GM10847 (cell line): ENCODE data around the gene SLC2A4.

Experiments
- POLR2A ChIP-seq: IDR thresholded peaks from 2 replicates; pipeline ENCODE4 v1.6.1; 2011; ENCODE audit not compliant: insufficient read length; ENCODE audit errors: extremely low read depth

Gene SLC2A4

DNA sequence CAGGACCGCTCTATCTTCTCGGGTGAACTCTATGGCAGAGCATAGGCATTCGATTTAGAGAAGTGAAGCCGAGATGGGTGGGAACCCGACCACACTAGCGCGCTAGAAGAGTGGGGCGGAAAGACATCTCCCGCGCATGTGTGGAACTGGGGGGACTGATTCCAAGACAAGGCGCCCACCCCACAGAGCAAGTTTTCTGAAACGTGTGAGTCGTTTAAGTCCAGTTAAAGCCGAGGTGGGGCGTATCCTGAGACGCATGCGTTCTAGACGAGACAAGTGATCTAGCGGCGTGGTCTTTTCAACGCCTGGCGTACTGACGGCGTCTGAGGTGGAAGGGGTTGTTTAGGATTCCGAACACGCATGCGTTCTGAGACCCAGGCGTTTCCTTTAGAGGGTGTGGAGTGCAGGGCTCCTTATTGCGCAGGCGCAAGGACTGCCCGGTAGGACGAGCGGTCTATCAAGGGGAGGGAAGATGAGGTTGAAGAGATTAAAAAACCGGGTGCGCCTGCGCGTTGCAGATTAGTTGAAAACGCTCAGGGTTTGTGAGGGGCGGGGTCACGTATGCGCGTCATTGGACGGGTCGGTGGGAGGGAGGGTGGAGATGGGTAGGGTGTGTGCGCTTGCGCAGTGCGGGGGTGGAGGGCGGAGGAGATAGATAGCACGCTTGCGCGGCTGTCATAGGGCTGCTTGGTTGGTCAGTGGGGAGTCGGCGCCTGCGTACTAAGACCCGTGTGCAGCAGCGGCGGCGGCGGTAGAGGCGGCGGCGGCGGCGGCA, 25.6 kb downstream of the SLC2A4 start, which contains the start of gene EIF5A:
Gene EIF5A, plus strand, starts transcription at position 718 of the 775 bp plus-strand sequence. CDS start 2,008 bp downstream, outside the sequence.
- TF ChIP-seq POLR2A, result peak; percentile 58

DNA sequence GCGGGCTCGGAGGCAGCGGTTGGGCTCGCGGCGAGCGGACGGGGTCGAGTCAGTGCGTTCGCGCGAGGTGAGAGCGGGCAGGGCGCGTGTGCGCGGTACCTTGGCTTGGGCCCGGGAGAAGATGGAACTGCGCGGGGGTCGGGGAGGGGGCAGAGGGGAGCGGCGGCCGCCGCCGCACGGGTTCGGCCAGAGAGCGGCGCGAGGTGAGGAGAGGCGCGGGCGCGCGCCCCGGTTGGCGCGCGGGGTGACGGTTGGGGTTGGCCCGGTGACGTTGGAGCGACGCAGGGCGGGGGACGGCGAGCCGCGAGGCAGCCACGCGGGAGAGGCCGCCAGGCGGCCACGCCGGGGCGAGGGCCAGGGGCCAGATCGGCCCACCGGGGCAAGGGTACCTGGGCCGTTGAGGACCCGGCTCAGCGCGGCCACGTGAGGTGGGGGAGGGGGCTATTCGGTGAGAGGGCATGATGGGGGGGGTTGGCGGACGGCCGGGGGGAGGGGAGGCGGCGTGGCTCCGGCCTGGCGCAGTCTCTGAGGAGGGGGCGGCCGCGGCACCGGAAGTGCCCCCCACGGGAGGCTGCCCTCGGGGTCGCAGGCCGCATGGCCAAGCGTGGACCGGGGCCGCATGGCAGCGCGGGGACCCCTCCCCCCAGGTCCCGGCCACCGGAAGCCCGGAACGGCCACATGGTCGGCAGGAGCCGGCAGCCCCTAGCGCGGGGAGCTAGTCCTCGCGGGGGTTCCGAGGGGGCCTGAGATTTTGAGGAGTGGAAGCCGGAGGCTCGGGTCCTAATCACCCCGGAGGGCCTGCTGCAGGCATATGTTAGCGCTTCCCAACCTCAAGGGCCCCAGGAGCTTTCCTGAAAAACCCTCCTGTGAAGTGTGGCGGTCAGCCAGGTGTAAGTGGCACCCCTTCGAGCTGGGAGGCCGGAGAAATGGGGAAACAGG, 26.4 kb downstream of the SLC2A4 start:
- no peak for TF ChIP-seq POLR2A

DNA sequence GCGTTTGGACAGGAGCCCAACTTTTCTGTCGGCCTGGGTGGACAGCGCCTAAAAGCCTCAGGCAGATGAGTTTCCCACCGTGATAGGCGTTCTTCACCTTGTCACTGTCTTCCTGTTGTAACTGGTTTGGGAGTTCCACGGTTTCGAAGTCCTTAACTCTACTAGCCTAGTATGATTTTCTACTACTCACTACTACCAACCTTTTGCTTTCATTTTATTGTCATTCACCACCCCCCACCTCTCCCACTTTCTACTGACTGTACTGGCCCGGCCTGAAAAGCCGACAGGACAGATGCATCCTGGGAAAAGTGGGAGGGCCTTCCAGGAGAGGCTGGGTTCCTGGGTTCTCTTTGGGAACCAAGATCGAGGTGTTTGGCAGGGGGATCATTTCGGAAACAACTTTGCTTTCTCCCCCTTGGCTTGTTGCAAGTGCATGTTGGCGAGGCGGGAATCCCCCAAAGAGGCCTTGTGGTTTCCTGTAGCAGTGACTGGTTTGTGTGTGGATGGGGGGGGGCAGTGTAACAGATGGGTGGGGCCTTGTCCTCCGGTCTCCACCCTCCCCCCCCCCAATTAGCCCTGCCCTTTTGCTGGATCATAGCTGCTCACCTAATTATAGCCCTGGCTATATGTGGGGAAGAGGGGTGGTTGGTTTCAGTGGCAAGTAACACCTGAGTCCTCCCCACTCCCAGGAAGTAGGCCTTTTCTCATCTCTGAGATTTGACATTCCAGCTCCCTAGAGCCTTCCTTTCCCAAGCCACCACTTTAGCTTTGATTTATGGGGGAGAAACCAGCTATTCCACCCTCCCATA, 27.3 kb downstream of the SLC2A4 start:
- peak; percentile 0 for TF ChIP-seq POLR2A

DNA sequence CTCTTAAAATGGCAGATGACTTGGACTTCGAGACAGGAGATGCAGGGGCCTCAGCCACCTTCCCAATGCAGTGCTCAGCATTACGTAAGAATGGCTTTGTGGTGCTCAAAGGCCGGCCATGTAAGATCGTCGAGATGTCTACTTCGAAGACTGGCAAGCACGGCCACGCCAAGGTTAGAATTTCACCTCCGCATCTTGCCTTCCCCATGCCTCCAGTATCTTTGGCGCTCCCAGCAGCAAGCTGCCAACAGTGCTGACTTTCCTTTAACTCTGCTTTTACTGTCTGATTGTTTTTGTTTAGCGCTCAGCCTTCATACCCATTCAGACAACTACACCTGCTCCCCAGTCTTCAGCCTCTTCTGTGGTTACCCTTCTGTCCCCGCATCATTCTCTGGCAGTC, 28.1 kb downstream of the SLC2A4 start:
- TF ChIP-seq POLR2A, result no peak

DNA sequence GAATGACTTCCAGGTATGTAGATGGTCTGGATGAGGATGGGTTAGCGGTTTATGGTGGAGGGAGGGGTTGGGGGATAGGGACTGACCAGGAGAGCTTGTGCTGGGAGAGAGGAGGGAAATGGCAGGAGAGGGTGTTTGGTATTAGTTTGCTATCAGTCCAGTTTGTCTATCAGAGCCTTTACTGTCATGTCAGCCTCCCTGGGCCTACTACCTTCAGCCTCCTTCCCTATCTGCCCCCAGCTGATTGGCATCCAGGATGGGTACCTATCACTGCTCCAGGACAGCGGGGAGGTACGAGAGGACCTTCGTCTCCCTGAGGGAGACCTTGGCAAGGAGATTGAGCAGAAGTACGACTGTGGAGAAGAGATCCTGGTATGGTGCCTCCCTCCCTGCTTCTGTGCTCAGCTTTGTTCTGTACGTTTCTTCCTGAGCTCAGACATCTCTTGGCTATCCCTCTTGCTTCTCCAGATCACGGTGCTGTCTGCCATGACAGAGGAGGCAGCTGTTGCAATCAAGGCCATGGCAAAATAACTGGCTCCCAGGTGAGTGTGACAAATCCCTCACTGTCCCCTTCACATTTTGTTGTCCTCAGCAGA, 29.7 kb downstream of the SLC2A4 start:
- no peak for TF ChIP-seq POLR2A

DNA sequence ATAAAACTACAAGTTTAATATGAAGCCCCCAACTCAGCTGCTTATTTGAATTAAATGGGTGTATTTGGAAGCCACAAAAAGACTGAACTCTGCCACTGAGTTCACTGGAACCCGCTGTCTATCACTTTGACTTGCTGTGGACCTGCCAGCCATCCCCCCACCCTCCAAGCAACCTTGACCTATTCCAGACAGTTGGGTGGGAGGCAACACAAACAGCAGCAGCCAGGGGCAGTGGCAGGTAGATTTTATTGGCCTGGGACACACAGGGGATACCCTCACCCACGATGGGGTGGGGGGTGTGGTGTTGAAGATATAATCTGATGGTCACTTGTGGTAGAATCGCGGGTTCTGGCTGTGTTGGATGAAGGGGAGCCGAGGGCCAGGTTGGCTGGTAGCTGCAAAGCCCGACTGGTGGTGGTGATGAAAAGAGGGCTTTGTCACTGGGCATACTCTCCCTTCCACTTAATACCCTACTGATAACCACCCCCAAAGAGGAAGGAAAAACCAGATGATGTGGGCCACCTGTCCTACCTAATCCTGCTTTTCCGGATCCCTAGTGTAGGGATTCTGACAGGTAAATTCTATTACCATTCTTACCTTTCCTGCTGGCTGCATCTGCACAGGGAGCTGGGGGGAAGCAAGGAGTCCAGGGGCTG, 31.0 kb downstream of the SLC2A4 start:
- no peak for TF ChIP-seq POLR2A

DNA sequence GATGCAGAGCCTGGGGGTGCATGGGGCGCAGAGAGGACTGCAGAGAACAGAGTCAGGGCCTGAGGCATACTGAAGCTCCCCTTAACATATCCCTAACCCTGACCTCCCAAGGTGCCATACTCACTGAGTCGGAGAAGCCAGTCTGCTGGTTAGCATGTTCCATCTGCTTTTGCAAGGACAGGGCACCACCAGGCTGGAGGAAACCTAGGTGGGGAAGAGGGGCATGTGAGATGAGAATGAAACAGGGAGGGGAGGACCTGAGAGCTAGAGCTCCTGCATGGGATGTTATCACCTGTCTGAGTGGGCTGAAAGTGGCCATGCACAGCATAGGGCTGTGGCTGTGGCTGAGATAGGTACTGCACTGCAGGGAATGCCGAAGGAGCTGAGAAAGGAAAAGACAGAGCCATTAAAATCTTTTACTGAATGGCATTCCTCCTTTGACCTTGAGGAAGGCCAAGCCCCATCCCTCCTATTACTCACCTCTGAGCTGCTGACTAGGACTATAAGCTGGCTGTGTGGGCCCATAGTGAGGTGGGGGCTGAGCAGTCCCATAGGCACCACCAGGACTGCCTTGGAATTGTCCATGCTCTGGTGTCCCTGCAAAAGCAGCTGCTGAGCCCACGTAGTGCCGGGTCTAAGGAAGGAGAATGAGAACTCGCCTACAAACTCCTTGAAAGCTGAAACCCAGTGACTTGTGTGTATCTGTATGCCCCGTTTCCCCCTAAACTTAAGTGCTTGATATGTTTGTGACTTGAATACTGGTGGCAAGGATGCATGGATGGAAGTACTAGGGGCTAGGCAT, 31.8 kb downstream of the SLC2A4 start:
- TF ChIP-seq POLR2A, result no peak

DNA sequence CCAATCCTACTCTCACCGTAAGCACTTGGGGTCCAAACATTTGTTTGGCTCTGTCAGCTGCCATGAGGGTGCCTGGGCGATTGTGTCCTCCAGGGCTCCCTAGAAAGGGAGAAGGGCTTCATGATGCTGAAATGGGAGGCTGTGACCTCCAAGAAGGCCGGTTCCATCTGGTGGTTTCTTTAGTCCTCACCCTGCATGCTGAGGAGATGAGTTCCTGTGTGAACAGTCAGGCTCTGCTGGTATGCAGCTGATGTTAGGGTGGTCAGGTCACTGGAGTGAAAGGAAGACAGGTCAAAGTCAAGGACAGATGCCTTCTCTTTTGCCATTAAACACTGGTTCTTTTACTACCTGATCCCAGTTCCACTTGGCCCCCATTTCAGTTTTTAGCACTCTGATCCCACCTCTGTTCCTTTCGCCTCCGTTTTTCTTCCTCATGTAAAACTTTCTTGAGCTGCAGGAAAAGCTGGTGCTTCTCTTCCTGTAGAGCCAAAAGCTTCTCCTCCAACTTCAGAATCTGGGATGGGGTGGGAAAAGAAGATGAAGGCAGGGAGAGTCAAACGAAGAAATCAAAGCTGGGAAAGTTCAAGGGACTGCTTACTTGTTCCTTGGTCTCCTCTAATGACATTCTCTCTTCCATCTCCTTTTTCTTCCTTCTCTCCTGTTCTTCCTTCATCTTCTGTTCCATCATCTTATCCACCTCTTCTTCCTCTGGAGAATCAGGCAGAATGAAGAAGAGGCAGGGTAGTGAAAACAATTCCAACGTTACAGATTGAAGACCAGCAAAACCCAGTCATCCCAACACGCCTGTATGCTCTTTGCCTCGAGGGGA, 32.6 kb downstream of the SLC2A4 start:
- TF ChIP-seq POLR2A, result no peak

DNA sequence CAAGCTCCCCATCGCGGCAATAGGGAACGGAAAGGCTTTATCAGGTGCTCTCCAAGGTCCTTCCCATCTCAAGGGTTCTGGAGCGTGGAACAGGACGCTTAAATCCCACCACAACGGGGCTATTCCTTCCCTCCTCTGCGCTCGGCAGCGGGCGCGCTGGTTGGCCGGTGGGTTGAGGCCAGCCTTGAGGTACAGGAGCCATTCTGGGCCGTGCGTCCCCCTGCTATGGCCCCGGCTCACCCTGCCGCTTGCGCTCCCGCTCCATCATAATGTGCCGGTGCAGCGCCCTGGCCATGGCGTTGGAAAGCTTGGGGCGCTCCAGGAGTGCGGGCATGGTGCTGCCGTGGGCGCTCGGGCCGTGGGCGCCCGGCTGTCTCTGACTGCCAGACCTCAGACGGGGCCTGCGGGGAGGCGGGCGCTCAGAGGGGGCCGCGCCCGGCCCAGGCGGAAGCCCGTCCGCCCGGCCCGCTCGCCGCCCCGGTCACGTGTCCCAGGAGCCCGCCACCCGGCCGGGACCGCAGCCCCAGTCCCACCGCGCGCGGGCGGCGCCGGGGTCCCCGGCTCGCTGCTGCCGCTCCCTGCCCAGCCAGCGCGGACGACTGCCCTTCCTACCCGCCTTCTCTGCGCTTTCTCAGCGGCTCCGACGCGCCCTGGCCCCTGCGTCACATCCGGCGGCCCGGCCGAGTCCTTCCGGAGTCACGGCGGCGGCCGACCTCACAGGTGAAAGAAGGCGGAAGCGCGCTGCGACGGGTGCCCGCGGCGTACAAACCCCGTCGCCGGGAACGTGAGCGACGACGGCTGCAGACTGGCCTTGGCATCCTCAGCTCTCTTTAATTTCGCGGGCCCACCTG, 33.4 kb downstream of the SLC2A4 start, which contains the start of gene GPS2:
Gene GPS2, minus strand, starts transcription at position 642 of the 851 bp plus-strand sequence. Its CDS starts 308 bp downstream, at position 334.
- peak; percentile 79 for TF ChIP-seq POLR2A

DNA sequence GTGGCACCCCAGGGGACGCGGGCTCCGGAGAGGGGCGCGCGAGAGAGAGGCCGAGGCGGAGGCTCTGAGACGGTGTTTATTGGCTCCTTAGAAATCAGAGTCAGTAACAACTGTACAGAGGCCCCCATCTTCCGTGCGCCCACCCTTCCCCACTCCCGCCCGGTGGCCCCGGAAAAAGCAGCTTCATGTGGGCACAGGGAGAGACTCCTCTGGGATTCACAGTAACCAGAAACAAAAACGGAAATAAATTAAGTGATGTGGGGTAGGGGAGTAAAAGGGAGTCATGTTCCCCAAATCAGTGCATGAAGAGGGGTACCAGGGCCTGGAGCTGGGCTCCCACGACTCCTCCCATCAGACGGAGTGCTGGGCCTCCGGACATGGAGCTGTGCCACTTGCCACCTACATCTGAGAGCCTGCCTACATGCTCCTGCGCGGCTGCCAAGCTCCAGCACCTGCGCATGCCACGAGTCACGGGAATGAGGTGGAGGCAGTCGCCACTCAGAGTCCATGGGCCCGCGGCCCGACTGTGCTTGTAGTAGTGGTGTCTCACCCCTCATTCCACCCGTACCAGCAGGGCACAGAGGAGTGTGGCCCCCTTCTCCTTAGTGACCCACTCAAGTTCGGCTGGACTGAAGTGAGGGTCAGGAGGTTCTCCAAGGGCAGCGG, 34.2 kb downstream of the SLC2A4 start:
- no peak for TF ChIP-seq POLR2A

DNA sequence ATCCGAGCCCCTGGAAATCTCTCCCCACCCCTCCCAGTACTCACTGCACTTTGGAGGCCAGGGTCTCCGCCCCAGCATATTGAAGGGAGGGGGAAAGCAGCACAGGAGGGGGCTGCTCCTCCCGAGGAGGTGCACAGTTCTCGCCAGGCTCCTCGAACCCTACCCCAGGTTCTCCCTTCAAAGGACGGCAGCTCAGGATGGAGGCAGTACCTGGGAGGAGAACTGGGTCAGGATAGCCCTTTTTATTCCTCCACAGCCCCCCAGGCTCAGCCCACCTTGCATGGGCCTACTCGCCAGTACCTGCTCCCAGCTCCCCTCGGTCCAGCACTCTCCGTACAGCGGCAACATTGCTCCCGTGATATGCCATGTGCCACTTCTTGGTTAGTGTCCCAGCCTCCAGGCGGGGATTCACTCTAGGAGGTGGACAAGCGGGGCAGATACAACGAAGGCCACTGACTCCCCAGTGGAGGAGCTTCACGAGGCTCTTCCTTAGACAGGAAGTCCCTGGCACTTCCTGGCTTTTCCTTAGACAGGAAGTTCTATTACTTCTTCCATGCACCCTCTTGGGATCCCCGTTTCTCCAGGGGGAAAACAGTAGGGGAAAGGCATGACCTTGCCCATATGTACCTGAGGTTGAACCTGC, 35.8 kb downstream of the SLC2A4 start:
- no peak for TF ChIP-seq POLR2A
